Lung (tissue), 13 donors: ENCODE measurements around the gene OLA1. TPM values are rescaled to one million over a fixed set of nuclear protein-coding genes. Genes with fewer than 3 reads are reported as not detected.

Source experiments
- ATAC-seq: fragments of 200-7000 bp; cut with Tn5 transposase; one replicate; pipeline ENCODE4 v1.9.1; 2020; ENCODE audit warnings: moderate number of reproducible peaks; ENCODE audit not compliant: insufficient read depth, low FRiP score
- DNase-seq, 3 donors: peaks; one replicate each; pipeline ENCODE4 v3.0.0-alpha.2; 2013 to 2017
- H3K27ac ChIP-seq, 2 donors: one replicate each; pipeline ENCODE4 v1.5.1; 2013; ENCODE audit warnings: mild to moderate bottlenecking in 2 of 2, moderate library complexity in 2 of 2, control low read depth in 1 of 2, inconsistent platforms in 1 of 2, low read depth in 1 of 2, low read length in 1 of 2
- H3K27me3 ChIP-seq, 3 donors: one replicate each; pipeline ENCODE4 v1.5.1; 2013; ENCODE audit warnings: low read length in 2 of 3; ENCODE audit not compliant: control insufficient read depth in 3 of 3, insufficient read depth in 3 of 3
- H3K36me3 ChIP-seq, 4 donors: one replicate each; pipeline ENCODE4 v1.5.1; 2013; ENCODE audit warnings: low read length in 4 of 4, mild to moderate bottlenecking in 1 of 4, moderate library complexity in 1 of 4; ENCODE audit not compliant: control insufficient read depth in 4 of 4, insufficient read depth in 4 of 4
- H3K4me1 ChIP-seq, 5 donors: one replicate each; pipeline ENCODE4 v1.5.1; 2013; ENCODE audit warnings: low read length in 5 of 5, mild to moderate bottlenecking in 2 of 5, moderate library complexity in 1 of 5; ENCODE audit not compliant: control insufficient read depth in 5 of 5, insufficient read depth in 5 of 5
- H3K4me3 ChIP-seq: one replicate; pipeline ENCODE4 v1.5.1; 2013; ENCODE audit warnings: mild to moderate bottlenecking, control low read depth, moderate library complexity
- H3K9ac ChIP-seq, 2 donors: one replicate each; pipeline ENCODE4 v1.5.1; 2013; ENCODE audit warnings: low read length in 2 of 2, control low read depth in 1 of 2; ENCODE audit not compliant: insufficient read depth in 1 of 2
- H3K9me3 ChIP-seq, 4 donors: one replicate each; pipeline ENCODE4 v1.5.1; 2013; ENCODE audit warnings: low read length in 3 of 4, mild to moderate bottlenecking in 1 of 4, moderate library complexity in 1 of 4; ENCODE audit not compliant: control insufficient read depth in 4 of 4, insufficient read depth in 3 of 4
- WGBS, 2 donors: extraction: QIAGEN DNeasy Blood & Tissue Kit; methylation state at CpG; one replicate each; pipeline ENCODE4 v1.1.7; 2013; 5-methylcytosine and 5-hydroxymethylcytosine counted together
- polyA plus RNA-seq, 2 donors: library from polyadenylated mRNA; stranded (reverse); fragments of 200-250 nt; gene quantifications; one replicate each; pipeline ENCODE4 v1.2.1, GENCODE V29; 2013
- small RNA-seq: library from RNA; depleted of rRNA; stranded (forward); fragments of <200 nt; gene quantifications from one replicate; pipeline ENCODE3, GENCODE V24; 2014; ENCODE audit warnings: low replicate concordance
- total RNA-seq, 2 donors: library from RNA; depleted of rRNA in 1 of 2; stranded (reverse); fragments of >200 nt in 1 of 2; gene quantifications; one replicate each; pipeline ENCODE4 v1.2.1, GENCODE V29; 2014 to 2021
- TF ChIP-seq, protein P1 (sequence below): IDR thresholded peaks from 2 replicates; pipeline ENCODE4 v1.5.1; 2012; ENCODE audit warnings: mild to moderate bottlenecking; ENCODE audit errors: control extremely low read depth, extremely low read depth
- donor health status: control.
- donor health status: control.
- donor health status: Bipolar disorder and iron deficiency.
- donor health status: healthy.
- donor health status: DM: yes; HTN: yes; CAD: no.

OLA1 gene
- total and polyA plus RNA-seq, 4 donors: 49.8 to 71.4 (median 53.4) TPM

GRCh38 chr2:174023591-174024523 is 224.5 kb downstream of the OLA1 start:
- Histone ChIP-seq H3K9ac (peak overlapping the region in 1 of 2 donors; percentile 30), H3K27ac (peak overlapping the region; percentile 76 to 85), H3K9me3 (no peaks in the 10 kb centered on the region), H3K27me3 (no peaks in the 10 kb centered on the region), H3K4me3 (no peak overlapping the region), H3K4me1 (peaks cover 6 to 75% (median 27%) of the 10 kb centered on the region in 5 donors), H3K36me3 (no peaks in the 10 kb centered on the region)
- TF ChIP-seq, protein P1, sequence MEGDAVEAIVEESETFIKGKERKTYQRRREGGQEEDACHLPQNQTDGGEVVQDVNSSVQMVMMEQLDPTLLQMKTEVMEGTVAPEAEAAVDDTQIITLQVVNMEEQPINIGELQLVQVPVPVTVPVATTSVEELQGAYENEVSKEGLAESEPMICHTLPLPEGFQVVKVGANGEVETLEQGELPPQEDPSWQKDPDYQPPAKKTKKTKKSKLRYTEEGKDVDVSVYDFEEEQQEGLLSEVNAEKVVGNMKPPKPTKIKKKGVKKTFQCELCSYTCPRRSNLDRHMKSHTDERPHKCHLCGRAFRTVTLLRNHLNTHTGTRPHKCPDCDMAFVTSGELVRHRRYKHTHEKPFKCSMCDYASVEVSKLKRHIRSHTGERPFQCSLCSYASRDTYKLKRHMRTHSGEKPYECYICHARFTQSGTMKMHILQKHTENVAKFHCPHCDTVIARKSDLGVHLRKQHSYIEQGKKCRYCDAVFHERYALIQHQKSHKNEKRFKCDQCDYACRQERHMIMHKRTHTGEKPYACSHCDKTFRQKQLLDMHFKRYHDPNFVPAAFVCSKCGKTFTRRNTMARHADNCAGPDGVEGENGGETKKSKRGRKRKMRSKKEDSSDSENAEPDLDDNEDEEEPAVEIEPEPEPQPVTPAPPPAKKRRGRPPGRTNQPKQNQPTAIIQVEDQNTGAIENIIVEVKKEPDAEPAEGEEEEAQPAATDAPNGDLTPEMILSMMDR: no peak
- DNase-seq: peak; percentile 51 to 60 (median 55)
- peak; percentile 52 for ATAC-seq
- WGBS, 2 donors: 48 to 50% methylated on average over 17 to 18 of the region's 18 CpGs

Small RNAs within 50 kb of the gene (small RNA-seq; reads per million reads assigned to genes)
- gene RF00019: not detected

Other genes starting within 250 kb of the OLA1 start
- gene SP9, start 86.4 kb upstream of the OLA1 start, total RNA-seq: not detected
- not detected for gene SP9, start 86.4 kb upstream of the OLA1 start, polyA plus RNA-seq
- 10 to 100 TPM; 22.7 to 34.0 TPM for gene SCRN3, start 147.2 kb upstream of the OLA1 start, total RNA-seq
- 10 to 100 TPM; 11.0 to 14.4 TPM for gene SCRN3, start 147.2 kb upstream of the OLA1 start, polyA plus RNA-seq
- gene GPR155, start 238.5 kb upstream of the OLA1 start, total RNA-seq: 1 to 10 TPM; 3.3 to 5.7 TPM
- gene GPR155, start 238.5 kb upstream of the OLA1 start, polyA plus RNA-seq: 1 to 10 TPM in 1 of 2 donors, under 1 TPM in 1; 0.65 to 1.7 TPM